KMS-11 (cell line): ENCODE data around the gene MSI2.
"Not testable (repeated sequence)": the region's sequence is repeated elsewhere in the genome, so short reads cannot be mapped to it uniquely, and the experiment has no call there.

Experiments used
- H2AFZ ChIP-seq: fragments of 200-600 bp; sonication (generic); 2 replicates; pipeline ENCODE4 v1.6.1; 2016; ENCODE audit warnings: antibody characterized with exemption, mixed run types, low read depth
- H3K27ac ChIP-seq: fragments of 200-600 bp; sonication (generic); 2 replicates; pipeline ENCODE4 v1.6.1; 2016; ENCODE audit warnings: mild to moderate bottlenecking, mixed run types
- H3K27me3 ChIP-seq: fragments of 200-600 bp; sonication (generic); 2 replicates; pipeline ENCODE4 v1.6.1; 2017; ENCODE audit warnings: mild to moderate bottlenecking, low read depth, mixed run types, moderate library complexity; ENCODE audit not compliant: insufficient read depth
- H3K36me3 ChIP-seq: fragments of 200-600 bp; sonication (generic); 2 replicates; pipeline ENCODE4 v1.6.1; 2017; ENCODE audit warnings: mild to moderate bottlenecking, mixed run types; ENCODE audit not compliant: insufficient read depth
- H3K4me1 ChIP-seq: fragments of 200-600 bp; sonication (generic); 2 replicates; pipeline ENCODE4 v1.6.1; 2016; ENCODE audit warnings: mild to moderate bottlenecking, low read depth, mixed run types; ENCODE audit not compliant: poor library complexity, severe bottlenecking
- H3K4me2 ChIP-seq: fragments of 200-600 bp; sonication (generic); 2 replicates; pipeline ENCODE4 v1.7.0; 2016; ENCODE audit warnings: mild to moderate bottlenecking, mixed run types
- H3K4me3 ChIP-seq: fragments of 200-600 bp; sonication (generic); IDR thresholded peaks from 2 replicates; pipeline ENCODE4 v1.6.1; 2017; ENCODE audit warnings: low read depth, low read length, mixed read lengths; ENCODE audit not compliant: insufficient read depth
- H3K79me2 ChIP-seq: fragments of 200-600 bp; sonication (generic); 2 replicates; pipeline ENCODE4 v1.6.1; 2016; ENCODE audit warnings: low read depth, mixed run types; ENCODE audit not compliant: insufficient read depth
- H3K9ac ChIP-seq: fragments of 200-600 bp; sonication (generic); 2 replicates; pipeline ENCODE4 v1.6.1; 2016; ENCODE audit warnings: mild to moderate bottlenecking, mixed run types
- H4K20me1 ChIP-seq: fragments of 200-600 bp; sonication (generic); 2 replicates; pipeline ENCODE4 v1.6.1; 2016; ENCODE audit warnings: mild to moderate bottlenecking, mixed run types; ENCODE audit not compliant: insufficient read depth
- TF ChIP-seq, protein P1 (sequence below): fragments of 200-600 bp; sonication (generic); conservative IDR thresholded peaks from 2 replicates; pipeline ENCODE4 v1.6.1; 2017; ENCODE audit warnings: low read depth, mild to moderate bottlenecking, antibody characterized with exemption, low read length, moderate library complexity, mixed read lengths

MSI2 gene

DNA sequence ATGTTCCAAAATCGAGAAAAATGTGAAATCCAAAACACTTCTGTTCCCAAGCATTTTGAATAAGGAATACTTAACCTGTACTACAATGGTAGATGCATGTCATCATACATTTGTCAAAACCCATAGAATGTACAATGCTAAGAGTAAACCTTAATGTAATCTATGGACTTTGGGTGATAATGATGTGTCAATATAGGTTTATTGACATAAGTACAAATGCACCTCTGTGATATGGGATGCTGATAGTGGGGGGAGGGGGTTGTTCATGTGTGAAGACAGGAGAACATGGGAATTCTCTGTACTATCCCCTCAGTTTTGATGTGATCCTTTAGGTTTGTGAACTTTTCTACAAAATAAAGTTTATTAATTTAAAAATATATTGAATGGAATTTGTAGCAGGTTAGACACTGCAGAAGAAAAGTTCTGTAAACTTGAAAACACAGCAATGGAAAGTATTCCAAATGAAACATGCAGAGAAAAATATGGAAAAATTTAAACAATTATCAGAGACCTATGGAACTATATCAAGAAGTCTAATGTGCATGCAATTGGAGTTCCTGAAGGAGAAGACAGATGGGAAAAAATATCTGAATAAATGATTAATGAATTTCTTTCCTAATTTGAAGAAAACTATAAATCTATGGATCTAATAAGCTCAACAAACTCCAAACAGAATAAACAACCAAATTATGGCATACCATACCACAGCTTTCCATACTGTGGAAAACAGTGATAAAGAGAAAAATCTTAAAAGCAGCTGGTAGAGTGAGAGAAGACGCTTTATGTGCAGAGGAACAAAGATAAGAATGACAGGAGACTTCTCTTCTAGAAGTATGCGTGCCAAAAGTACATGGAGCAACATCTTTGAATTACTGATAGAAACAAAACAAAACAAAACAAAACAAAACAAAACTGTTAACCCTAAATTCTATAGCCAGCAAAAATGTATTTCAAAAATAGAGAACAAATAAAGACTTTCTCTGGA lies 34.7 kb upstream of the MSI2 start:
- Histone ChIP-seq H3K9ac (no peak overlapping the region), H3K27me3 (no peaks in the 10 kb centered on the region), H2AFZ (no peak overlapping the region), H3K79me2 (no peaks in the 10 kb centered on the region), H3K36me3 (no peaks in the 10 kb centered on the region; the same call in 1 of the 2 replicates), H3K4me2 (no peak overlapping the region), H3K27ac (no peak overlapping the region), H3K4me1 (no peaks in the 10 kb centered on the region), H4K20me1 (no peaks in the 10 kb centered on the region), H3K4me3 (no peak overlapping the region)
- TF ChIP-seq, protein P1, sequence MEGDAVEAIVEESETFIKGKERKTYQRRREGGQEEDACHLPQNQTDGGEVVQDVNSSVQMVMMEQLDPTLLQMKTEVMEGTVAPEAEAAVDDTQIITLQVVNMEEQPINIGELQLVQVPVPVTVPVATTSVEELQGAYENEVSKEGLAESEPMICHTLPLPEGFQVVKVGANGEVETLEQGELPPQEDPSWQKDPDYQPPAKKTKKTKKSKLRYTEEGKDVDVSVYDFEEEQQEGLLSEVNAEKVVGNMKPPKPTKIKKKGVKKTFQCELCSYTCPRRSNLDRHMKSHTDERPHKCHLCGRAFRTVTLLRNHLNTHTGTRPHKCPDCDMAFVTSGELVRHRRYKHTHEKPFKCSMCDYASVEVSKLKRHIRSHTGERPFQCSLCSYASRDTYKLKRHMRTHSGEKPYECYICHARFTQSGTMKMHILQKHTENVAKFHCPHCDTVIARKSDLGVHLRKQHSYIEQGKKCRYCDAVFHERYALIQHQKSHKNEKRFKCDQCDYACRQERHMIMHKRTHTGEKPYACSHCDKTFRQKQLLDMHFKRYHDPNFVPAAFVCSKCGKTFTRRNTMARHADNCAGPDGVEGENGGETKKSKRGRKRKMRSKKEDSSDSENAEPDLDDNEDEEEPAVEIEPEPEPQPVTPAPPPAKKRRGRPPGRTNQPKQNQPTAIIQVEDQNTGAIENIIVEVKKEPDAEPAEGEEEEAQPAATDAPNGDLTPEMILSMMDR: no peak

DNA sequence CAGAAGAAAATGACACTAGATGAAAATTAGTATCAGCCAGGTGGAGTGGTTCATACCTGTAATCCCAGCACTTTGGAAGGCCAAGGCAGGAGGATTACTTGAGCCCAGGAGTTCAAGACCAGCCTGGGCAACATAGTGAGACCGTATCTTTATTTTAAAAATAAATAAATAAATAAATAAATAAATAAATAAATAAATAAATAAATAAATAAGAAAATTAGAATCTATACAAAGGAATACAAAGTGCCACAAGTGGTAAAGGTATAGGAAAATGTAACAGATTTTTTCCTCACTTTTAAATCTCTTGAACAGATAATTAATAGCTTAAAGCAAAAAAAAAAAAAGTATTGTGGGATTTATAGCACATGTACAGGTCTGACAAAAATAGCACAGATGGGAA lies 33.9 kb upstream of the MSI2 start:
- H3K4me1 ChIP-seq, H3K79me2 ChIP-seq, H3K4me3 ChIP-seq, H2AFZ ChIP-seq, H3K4me2 ChIP-seq, H3K9ac ChIP-seq, H3K27ac ChIP-seq, H3K27me3 ChIP-seq, H4K20me1 ChIP-seq, H3K36me3 ChIP-seq: not testable (repeated sequence)

DNA sequence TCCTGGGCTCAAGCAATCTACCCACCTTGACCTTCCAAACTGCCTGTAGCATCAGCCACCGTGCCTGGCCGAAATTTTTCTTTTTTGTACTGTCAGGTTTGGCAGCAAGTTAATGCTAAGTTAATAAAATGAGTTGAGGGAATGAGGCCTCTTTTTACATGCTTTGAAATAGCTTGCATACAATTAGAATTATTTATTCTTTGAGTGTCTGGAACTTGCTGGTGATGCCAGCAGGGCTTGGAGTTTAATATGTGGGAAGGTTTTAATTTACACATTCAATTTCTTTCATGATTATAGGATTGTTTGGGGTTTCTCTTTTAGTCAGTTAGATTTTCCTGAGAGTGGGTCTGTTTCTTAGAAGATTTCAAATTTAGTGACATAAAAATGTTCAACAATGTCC lies 31.2 kb upstream of the MSI2 start:
- TF ChIP-seq, protein P1: no peak
- Histone ChIP-seq H3K27me3 (no peaks in the 10 kb centered on the region), H3K4me3 (no peak overlapping the region), H3K4me2 (no peak overlapping the region), H3K4me1 (no peaks in the 10 kb centered on the region), H4K20me1 (no peaks in the 10 kb centered on the region), H3K27ac (no peak overlapping the region), H2AFZ (no peak overlapping the region), H3K9ac (no peak overlapping the region), H3K36me3 (no peaks in the 10 kb centered on the region; the same call in 1 of the 2 replicates), H3K79me2 (no peaks in the 10 kb centered on the region)

DNA sequence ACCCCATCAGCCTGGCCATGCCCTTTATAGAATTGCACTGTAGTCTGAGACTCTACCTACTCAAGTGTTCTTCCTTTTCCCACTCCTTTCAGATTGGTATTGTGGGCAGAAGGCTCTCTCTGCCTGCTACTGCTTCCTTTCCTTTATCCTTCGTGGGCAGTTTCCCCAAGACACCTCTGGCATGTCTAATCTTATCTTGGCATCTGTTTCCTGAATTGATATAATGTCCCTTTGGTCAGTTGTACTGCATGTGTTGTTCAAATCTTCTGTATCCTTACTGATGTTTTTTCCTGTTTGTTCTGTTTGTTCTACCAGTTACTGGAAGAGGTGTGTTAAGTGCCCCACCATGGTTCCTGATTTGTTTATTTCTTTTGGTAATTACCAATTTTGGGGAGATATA lies 29.5 kb upstream of the MSI2 start:
- no peaks in the 10 kb centered on the region for H3K4me1 ChIP-seq
- H3K79me2 ChIP-seq: no peaks in the 10 kb centered on the region
- no peak overlapping the region for H3K27ac ChIP-seq
- H3K27me3 ChIP-seq: no peaks in the 10 kb centered on the region
- H3K4me3 ChIP-seq: no peak overlapping the region
- no peak overlapping the region for H3K4me2 ChIP-seq
- no peak overlapping the region for H3K9ac ChIP-seq
- no peak overlapping the region for H2AFZ ChIP-seq
- H4K20me1 ChIP-seq: no peaks in the 10 kb centered on the region
- H3K36me3 ChIP-seq: no peaks in the 10 kb centered on the region; the same call in 1 of the 2 replicates
- TF ChIP-seq, protein P1: no peak

DNA sequence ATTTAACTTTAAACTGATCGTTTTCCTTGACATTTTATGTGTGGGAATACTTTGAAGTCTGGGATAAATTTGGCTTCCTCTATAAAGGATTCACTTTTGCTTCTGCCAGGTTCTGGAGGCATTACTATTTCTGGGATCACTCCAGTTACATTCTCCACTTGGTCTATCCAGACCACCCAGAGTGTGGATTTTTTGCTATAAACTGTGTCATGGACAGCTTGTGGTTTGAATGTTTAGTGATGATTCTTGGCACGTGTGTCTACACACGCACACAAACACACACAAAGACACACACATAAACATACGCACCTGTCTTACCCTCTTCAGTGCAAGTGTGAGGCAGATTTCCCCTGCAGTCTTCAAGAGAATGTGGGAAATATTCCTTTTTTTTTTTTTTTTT lies 27.4 kb upstream of the MSI2 start:
- no peak overlapping the region for H2AFZ ChIP-seq
- no peaks in the 10 kb centered on the region for H4K20me1 ChIP-seq
- H3K27me3 ChIP-seq: no peaks in the 10 kb centered on the region
- H3K4me3 ChIP-seq: no peak overlapping the region
- no peak overlapping the region for H3K27ac ChIP-seq
- no peak overlapping the region for H3K4me2 ChIP-seq
- no peaks in the 10 kb centered on the region for H3K4me1 ChIP-seq
- no peaks in the 10 kb centered on the region for H3K36me3 ChIP-seq
- TF ChIP-seq, protein P1: no peak
- H3K79me2 ChIP-seq: no peaks in the 10 kb centered on the region
- no peak overlapping the region for H3K9ac ChIP-seq
